K562 (cell line): Measurements from ENCODE around the gene DLG3. TPM values are rescaled to one million over a fixed set of nuclear protein-coding genes. Genes with fewer than 3 reads are reported as not detected.
A peak's percentile ranks its signal among the peaks of the same experiment; 100 is the strongest.

ENCODE experiments used
- ATAC-seq: fragments of 200-7000 bp; cut with Tn5 transposase; 3 replicates; pipeline ENCODE4 v1.9.1; 2020; ENCODE audit warnings: moderate library complexity
- BruUV-seq: library from RNA; stranded (reverse); fragments of 400-500 nt; replicated peaks from 2 replicates; lab custom pipeline; 2021; lab: Mats Ljungman, UMichigan
- CTCF ChIA-PET: fragments of 300-600 bp; formaldehyde crosslinking; extraction: SDS; loops from one replicate; lab custom pipeline; 2021; ENCODE audit warnings: low intra/inter-chr PET ratio; lab: Yijun Ruan, JAX
- POLR2A ChIA-PET: fragments of 300-600, 350-650 bp; sonication (Branson Sonifier 250); formaldehyde crosslinking; extraction: SDS; loops from one replicate; lab custom pipeline; 2021; ENCODE audit warnings: antibody characterized with exemption, inconsistent platforms; lab: Yijun Ruan, JAX
- DNase-seq, 4 experiments: peaks; one replicate each; pipeline versions ENCODE4 v3.0.0 to v3.0.0-alpha.2; 2011 to 2018; ENCODE audit warnings: low spot score in 3 of 4, mixed read lengths in 3 of 4; ENCODE audit errors: extremely low read depth in 1 of 4
- FAIRE-seq: peaks from 2 replicates; lab custom pipeline; 2011; peaks lifted over from hg19 to GRCh38; lab: Jason Lieb, UNC
- H2AFZ ChIP-seq: 2 replicates; pipeline ENCODE4 v1.6.0; 2011; ENCODE audit warnings: low read depth, low read length, control low read depth, inconsistent platforms
- H3K27ac ChIP-seq: fragments of 200-600 bp; 3 replicates; pipeline ENCODE4 v1.8.0; 2011; ENCODE audit warnings: low read depth, mild to moderate bottlenecking, control low read depth, inconsistent platforms, low read length, moderate library complexity, mixed read lengths; ENCODE audit errors: extremely low read depth
- H3K27me3 ChIP-seq, 2 experiments: fragments of 300-600 bp in 1 of 2; 2 replicates in 1 of 2; 3 replicates in 1 of 2; pipeline versions ENCODE4 v1.6.0 to v1.8.0; 2011; ENCODE audit warnings: inconsistent platforms in 2 of 2, low read length in 2 of 2, mild to moderate bottlenecking in 1 of 2, mixed read lengths in 1 of 2, moderate library complexity in 1 of 2; ENCODE audit not compliant: control insufficient read depth in 2 of 2, insufficient read depth in 2 of 2
- H3K36me3 ChIP-seq: fragments of 300-600 bp; 3 replicates; pipeline ENCODE4 v1.8.0; 2011; ENCODE audit warnings: mild to moderate bottlenecking, low read length, inconsistent platforms; ENCODE audit not compliant: control insufficient read depth, insufficient read depth
- H3K4me1 ChIP-seq, 2 experiments: fragments of 200-600 bp in 1 of 2; replicated peaks in 1 of 2; 2 replicates in 1 of 2; 3 replicates in 1 of 2; pipeline versions ENCODE4 v1.5.1 to v1.8.0; 2011; ENCODE audit warnings: inconsistent platforms in 2 of 2, low read length in 2 of 2, mild to moderate bottlenecking in 1 of 2, mixed read lengths in 1 of 2, moderate library complexity in 1 of 2; ENCODE audit not compliant: control insufficient read depth in 2 of 2, insufficient read depth in 2 of 2
- H3K4me2 ChIP-seq: 2 replicates; pipeline ENCODE4 v1.6.1; 2011; ENCODE audit warnings: low read length, control low read depth, inconsistent platforms, mixed read lengths; ENCODE audit not compliant: insufficient read depth
- H3K4me3 ChIP-seq: fragments of 200-600 bp; sonication (generic), shearing (Covaris generic); 2 replicates; pipeline ENCODE4 v1.5.1; 2016; ENCODE audit warnings: control low read depth, inconsistent platforms
- H3K79me2 ChIP-seq: fragments of 200-600 bp; 3 replicates; pipeline ENCODE4 v1.8.0; 2011; ENCODE audit warnings: low read length, inconsistent platforms; ENCODE audit not compliant: control insufficient read depth, insufficient read depth
- H3K9ac ChIP-seq, 2 experiments: 2 replicates each; pipeline versions ENCODE4 v1.6.0 to v1.6.1; 2011; ENCODE audit warnings: low read depth in 2 of 2, low read length in 2 of 2, control low read depth in 1 of 2, inconsistent platforms in 1 of 2, mild to moderate bottlenecking in 1 of 2, mixed read lengths in 1 of 2; ENCODE audit not compliant: insufficient read depth in 1 of 2
- H3K9me1 ChIP-seq: one replicate; pipeline ENCODE4 v1.6.0; 2011; ENCODE audit warnings: inconsistent platforms, mild to moderate bottlenecking, low read length, moderate library complexity; ENCODE audit not compliant: control insufficient read depth, insufficient read depth
- H3K9me3 ChIP-seq: replicated peaks from 2 replicates; pipeline ENCODE4 v1.5.1; 2011; ENCODE audit warnings: low read depth, low read length, inconsistent platforms; ENCODE audit not compliant: control insufficient read depth, insufficient read depth
- H4K20me1 ChIP-seq: replicated peaks from 2 replicates; pipeline ENCODE4 v1.6.1; 2011; ENCODE audit warnings: low read length, inconsistent platforms, mixed read lengths; ENCODE audit not compliant: control insufficient read depth, insufficient read depth
- BRD9 ChIP-seq: fragments of 450-650 bp; IDR thresholded peaks from 2 replicates; pipeline ENCODE4 v1.6.1; 2018; ENCODE audit warnings: low read depth; ENCODE audit not compliant: partially characterized antibody
- CCAR2 ChIP-seq: fragments of 200-400 bp; formaldehyde crosslinking; IDR thresholded peaks from 2 replicates; pipeline ENCODE4 v1.6.1; 2017; ENCODE audit warnings: mild to moderate bottlenecking, low read depth, low read length
- CTCFL ChIP-seq: IDR thresholded peaks from 2 replicates; pipeline ENCODE4 v1.6.1; 2011; ENCODE audit warnings: borderline replicate concordance, low read depth, mild to moderate bottlenecking, moderate library complexity, low read length; ENCODE audit not compliant: insufficient read depth, poor library complexity, severe bottlenecking
- ELF2 ChIP-seq: fragments of 250-450 bp; sonication (Bioruptor Pico); IDR thresholded peaks from 2 replicates; pipeline ENCODE4 v1.5.0; 2021; ENCODE audit warnings: mild to moderate bottlenecking
- KDM1A ChIP-seq, 2 experiments: fragments of 450-650 bp; IDR thresholded peaks; 2 replicates each; pipeline ENCODE4 v1.6.1; 2016; ENCODE audit warnings: mild to moderate bottlenecking in 2 of 2
- POU5F1 ChIP-seq: fragments of 150-350 bp; IDR thresholded peaks from 2 replicates; pipeline ENCODE4 v1.6.1; 2014; ENCODE audit warnings: borderline replicate concordance, low read length, low read depth, mild to moderate bottlenecking; ENCODE audit not compliant: partially characterized antibody
- RFX1 ChIP-seq: fragments of 450-650 bp; IDR thresholded peaks from 2 replicates; pipeline ENCODE4 v1.6.1; 2016; ENCODE audit warnings: mild to moderate bottlenecking, moderate library complexity
- SMAD4 ChIP-seq: fragments of 250-450 bp; sonication (Bioruptor Pico); conservative IDR thresholded peaks from 2 replicates; pipeline ENCODE4 v1.8.0; 2021; ENCODE audit warnings: inconsistent platforms, mild to moderate bottlenecking, moderate library complexity
- TOE1 ChIP-seq, 2 experiments: fragments of 450-650 bp in 1 of 2; sonication (generic) in 1 of 2; formaldehyde crosslinking in 1 of 2; IDR thresholded peaks; 2 replicates each; pipeline versions ENCODE4 v1.7.1 to v1.8.0; 2016 to 2022; ENCODE audit warnings: borderline replicate concordance in 2 of 2, mild to moderate bottlenecking in 2 of 2, antibody characterized with exemption in 1 of 2, inconsistent platforms in 1 of 2, low read depth in 1 of 2, missing genetic modification reagents in 1 of 2, moderate library complexity in 1 of 2
- XRCC4 ChIP-seq: IDR thresholded peaks from one replicate; pipeline ENCODE4 v1.6.1; 2011; ENCODE audit not compliant: insufficient read depth, insufficient read length; ENCODE audit errors: extremely low read depth
- ZNF76 ChIP-seq: fragments of 250-450 bp; sonication (Bioruptor Pico); IDR thresholded peaks from 2 replicates; pipeline ENCODE4 v1.4.0; 2020; ENCODE audit warnings: mild to moderate bottlenecking, moderate library complexity, borderline replicate concordance
- WGBS: fragments of 100-300 bp; shearing (Covaris generic); methylation state at CpG from one replicate; pipeline ENCODE4 v1.1.6; 2016; ENCODE audit warnings: low coverage, mixed read lengths; ENCODE audit not compliant: insufficient coverage; ENCODE audit errors: missing lambda C conversion rate; 5-methylcytosine and 5-hydroxymethylcytosine counted together
- in situ Hi-C: fragments of 300-500 bp; cut with MboI; formaldehyde crosslinking; loops from 4 replicates; pipeline ENCODE4 v1.15.0; 2018; ENCODE audit warnings: inconsistent platforms, mixed read lengths
- intact Hi-C: fragments of 100-400 bp; cut with micrococcal nuclease; formaldehyde crosslinking; loops from 2 replicates; pipeline ENCODE4 v1.14.2; 2022
- polyA plus RNA-seq, 8 experiments: library from polyadenylated mRNA; depleted of rRNA in 4 of 8; stranded (reverse) in 5 of 8; unstranded in 3 of 8; fragments of >200 nt; fragmentation: Nextera tagmentation in 2 of 8; fragmentation: Illumina TruSeq in 1 of 8; extraction: Ambion mirVana in 2 of 8; extraction: Trizol in 1 of 8; gene quantifications; 2 replicates each; pipeline versions ENCODE4 v1.2.1 to v1.2.3, GENCODE V29; 2011 to 2014; ENCODE audit warnings: inconsistent platforms in 1 of 8, missing spikeins in 1 of 8
- total RNA-seq, 7 experiments: library from RNA; depleted of rRNA in 6 of 7; stranded (reverse); fragments of >200 nt in 6 of 7; fragmentation: Illumina TruSeq in 2 of 7; extraction: Trizol in 2 of 7; gene quantifications; 2 replicates each; pipeline versions ENCODE4 v1.2.1 to v1.2.3, GENCODE V29; 2011 to 2021; ENCODE audit warnings: low replicate concordance in 1 of 7

DLG3 gene
- total and polyA plus RNA-seq, 9 of the 15 experiments (the other 6 are each of a cell fraction or from before 2014, with no cell fraction given): 3.1 to 15.7 (median 8.8) TPM

DNA sequence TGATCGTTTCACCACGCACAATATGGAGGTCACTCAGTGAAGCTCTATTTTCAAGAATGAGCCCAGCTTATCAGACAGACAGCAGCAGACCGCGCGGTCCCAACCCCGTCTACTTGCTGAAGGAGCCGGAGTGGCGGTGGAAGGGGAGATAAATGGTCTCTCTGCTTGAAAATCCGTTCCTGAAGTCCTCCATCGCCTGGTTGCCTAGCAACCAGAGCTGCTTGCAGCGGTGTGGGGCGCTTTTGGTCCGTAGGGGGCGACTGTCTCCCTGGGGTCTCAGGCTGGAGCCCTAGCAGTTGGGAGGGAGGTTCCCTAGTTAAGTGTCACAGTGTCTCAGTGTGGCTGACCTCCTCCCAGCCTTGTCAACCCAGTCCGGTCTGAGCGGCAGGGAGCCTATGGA is 8.3 kb upstream of the DLG3 start:
- intact Hi-C loops: loop anchor here (10.0 kb wide), 2 partner anchors 172 to 402 kb away; partner anchors contain the start of genes ARR3 and P2RY4
- no peak for TF ChIP-seq BRD9
- peak; percentile 96 for TF ChIP-seq RFX1
- no peak for TF ChIP-seq ELF2 (CRISPR knock-in tag)
- TF ChIP-seq CCAR2: no peak
- TF ChIP-seq POU5F1: no peak
- peak; percentile 37 for TF ChIP-seq CTCFL
- TF ChIP-seq SMAD4 (CRISPR knock-in tag): no peak
- no peak for TF ChIP-seq TOE1 (IDR thresholded peaks at IDR 0.05; ENCODE audit: borderline replicate concordance)
- no peak for TF ChIP-seq TOE1 (CRISPR knock-in tag; IDR thresholded peaks at IDR 0.05; ENCODE audit: borderline replicate concordance, low read depth)
- TF ChIP-seq KDM1A (IDR thresholded peaks at IDR 0.05): 0 out of 4 replicates have a peak, but pooled peaks of 1 of the 2 experiments have one; percentile 11
- TF ChIP-seq XRCC4: no peak
- TF ChIP-seq ZNF76 (CRISPR knock-in tag): no peak

More for the DNA sequence above, 8.3 kb upstream of the DLG3 start:
- DNase-seq (peak; percentile 65 to 69 (median 67)), FAIRE-seq (no peak), ATAC-seq (no peak; the same call in 1 of the 3 replicates)
- Histone ChIP-seq H3K4me3 (no peak overlapping the region), H3K27ac (no peak overlapping the region), H3K4me1 (peaks cover 12 to 16% of the 10 kb centered on the region in 2 experiments; a peak in 4 of 5 replicates), H3K36me3 (no peaks in the 10 kb centered on the region), H3K79me2 (no peaks in the 10 kb centered on the region), H3K9me3 (no peaks in the 10 kb centered on the region), H2AFZ (no peak overlapping the region), H3K27me3 (peaks cover 2 to 11% of the 10 kb centered on the region in 2 experiments; a peak in 2 of 5 replicates), H3K4me2 (no peak overlapping the region), H3K9ac (no peak overlapping the region), H4K20me1 (no peaks in the 10 kb centered on the region), H3K9me1 (peaks cover 2% of the 10 kb centered on the region)
- WGBS: 3% methylated on average over 13 of the region's 16 CpGs
- CTCF ChIA-PET: no interaction called here
- in situ Hi-C loops: no loop called here
- POLR2A ChIA-PET: no interaction called here
- no TSS peak for BruUV-seq
